CD14-positive monocyte (primary cell): ENCODE data around the gene CYB5R4. TPM values are rescaled to one million over a fixed set of nuclear protein-coding genes. Genes with fewer than 3 reads are reported as not detected.

Experiments used
- DNase-seq, 3 donors: peaks; one replicate each; pipeline ENCODE4 v3.0.0-alpha.2; 2011 to 2022
- H2AFZ ChIP-seq: 2 replicates; pipeline ENCODE4 v1.6.0; 2012; ENCODE audit warnings: mild to moderate bottlenecking, low read depth, low read length, inconsistent platforms; ENCODE audit not compliant: insufficient read depth, poor library complexity, severe bottlenecking
- H3K27ac ChIP-seq, 2 donors: 1 replicate in 1 of 2; 2 replicates in 1 of 2; pipeline ENCODE4 v1.5.1; 2012 to 2013; ENCODE audit warnings: low read length in 2 of 2, control low read depth in 1 of 2, inconsistent platforms in 1 of 2, low read depth in 1 of 2, mild to moderate bottlenecking in 1 of 2
- H3K27me3 ChIP-seq, 2 donors: one replicate each; pipeline versions ENCODE4 v1.6.0 to v1.6.1; 2011 to 2013; ENCODE audit warnings: low read length in 2 of 2; ENCODE audit not compliant: control insufficient read depth in 2 of 2, insufficient read depth in 2 of 2
- H3K36me3 ChIP-seq, 2 donors: replicated peaks in 1 of 2; 1 replicate in 1 of 2; 2 replicates in 1 of 2; pipeline versions ENCODE4 v1.5.1 to v1.6.1; 2012 to 2013; ENCODE audit warnings: low read length in 2 of 2, control low read depth in 1 of 2, inconsistent platforms in 1 of 2, mild to moderate bottlenecking in 1 of 2; ENCODE audit not compliant: insufficient read depth in 2 of 2, control insufficient read depth in 1 of 2
- H3K4me1 ChIP-seq, 2 donors: 1 replicate in 1 of 2; 2 replicates in 1 of 2; pipeline versions ENCODE4 v1.5.1 to v1.6.1; 2012 to 2013; ENCODE audit warnings: low read length in 2 of 2, control low read depth in 1 of 2, inconsistent platforms in 1 of 2, mild to moderate bottlenecking in 1 of 2, moderate library complexity in 1 of 2; ENCODE audit not compliant: insufficient read depth in 2 of 2, control insufficient read depth in 1 of 2
- H3K4me2 ChIP-seq: replicated peaks from 2 replicates; pipeline ENCODE3; 2012; ENCODE audit warnings: low read length, moderate library complexity, mild to moderate bottlenecking; ENCODE audit not compliant: poor library complexity, severe bottlenecking; ENCODE audit errors: extremely low read depth
- H3K4me3 ChIP-seq, 3 experiments: fragments of 200-600 bp in 1 of 3; sonication (generic) in 1 of 3; replicated peaks in 1 of 3; 1 replicate in 2 of 3; 2 replicates in 1 of 3; pipeline ENCODE4 v1.5.1; 2011 to 2013; ENCODE audit warnings: low read length in 3 of 3, mild to moderate bottlenecking in 3 of 3, control low read depth in 2 of 3, low read depth in 2 of 3, inconsistent platforms in 1 of 3, moderate library complexity in 1 of 3
- H3K79me2 ChIP-seq: 2 replicates; pipeline ENCODE4 v1.6.0; 2012; ENCODE audit warnings: mild to moderate bottlenecking, control low read depth, inconsistent platforms, low read length, moderate library complexity; ENCODE audit not compliant: insufficient read depth
- H3K9ac ChIP-seq: 2 replicates; pipeline ENCODE4 v1.6.0; 2017; ENCODE audit warnings: low read length, mild to moderate bottlenecking; ENCODE audit not compliant: insufficient read depth, poor library complexity, severe bottlenecking
- H3K9me3 ChIP-seq, 2 donors: replicated peaks in 1 of 2; 1 replicate in 1 of 2; 2 replicates in 1 of 2; pipeline versions ENCODE4 v1.5.1 to v1.6.1; 2012 to 2013; ENCODE audit warnings: low read length in 2 of 2, control low read depth in 1 of 2; ENCODE audit not compliant: control insufficient read depth in 1 of 2, insufficient read depth in 1 of 2
- H4K20me1 ChIP-seq: 2 replicates; pipeline ENCODE4 v1.6.0; 2012; ENCODE audit warnings: mild to moderate bottlenecking, low read length, control low read depth, moderate library complexity; ENCODE audit not compliant: insufficient read depth
- H3K27ac Mint-ChIP-seq, 7 donors: one replicate each; pipeline ENCODE4 v1.8.0; 2020; ENCODE audit warnings: mild to moderate bottlenecking in 7 of 7, mixed read lengths in 7 of 7, moderate library complexity in 6 of 7, inconsistent platforms in 2 of 7
- H3K27me3 Mint-ChIP-seq, 3 donors: one replicate each; pipeline ENCODE4 v1.8.0; 2021 to 2022; ENCODE audit warnings: low read depth in 3 of 3, mild to moderate bottlenecking in 3 of 3, mixed read lengths in 3 of 3, moderate library complexity in 3 of 3, inconsistent platforms in 1 of 3
- H3K36me3 Mint-ChIP-seq, 2 donors: one replicate each; pipeline ENCODE4 v1.8.0; 2020; ENCODE audit warnings: mixed read lengths in 2 of 2, inconsistent platforms in 1 of 2, mild to moderate bottlenecking in 1 of 2
- H3K4me1 Mint-ChIP-seq: one replicate; pipeline ENCODE4 v1.8.0; 2020; ENCODE audit warnings: mild to moderate bottlenecking, mixed read lengths
- H3K4me3 Mint-ChIP-seq, 2 donors: one replicate each; pipeline ENCODE4 v1.8.0; 2020; ENCODE audit warnings: mild to moderate bottlenecking in 2 of 2, mixed read lengths in 2 of 2, moderate library complexity in 1 of 2
- H3K9me3 Mint-ChIP-seq, 7 donors: one replicate each; pipeline ENCODE4 v1.8.0; 2020 to 2022; ENCODE audit warnings: mixed read lengths in 7 of 7, mild to moderate bottlenecking in 6 of 7, moderate library complexity in 6 of 7, inconsistent platforms in 2 of 7
- WGBS: methylation state at CpG from one replicate; pipeline ENCODE4 v1.1.5; 2013; ENCODE audit warnings: missing lambda C conversion rate; ENCODE audit not compliant: insufficient coverage; 5-methylcytosine and 5-hydroxymethylcytosine counted together
- intact Hi-C, 2 donors: fragments of 100-400 bp; cut with micrococcal nuclease; formaldehyde crosslinking; loops; one replicate each; pipeline versions ENCODE4 v1.15.0 to v1.15.1; 2023
- polyA plus RNA-seq, 3 donors: library from polyadenylated mRNA; depleted of rRNA in 1 of 3; unstranded in 2 of 3; stranded (reverse) in 1 of 3; fragments of 300-500 nt in 2 of 3; fragments of >200 nt in 1 of 3; fragmentation: Illumina TruSeq in 2 of 3; gene quantifications; 1 replicate in 2 of 3; 2 replicates in 1 of 3; pipeline ENCODE4 v1.2.3, GENCODE V29; 2012 to 2021
- TF ChIP-seq, protein P1 (sequence below): fragments of 200-600 bp; IDR thresholded peaks from one replicate; pipeline ENCODE4 v1.8.0; 2022; ENCODE audit warnings: antibody characterized with exemption, mild to moderate bottlenecking

The CYB5R4 gene
- polyA plus RNA-seq, 3 donors = 30.5 to 120 (median 116) TPM

DNA sequence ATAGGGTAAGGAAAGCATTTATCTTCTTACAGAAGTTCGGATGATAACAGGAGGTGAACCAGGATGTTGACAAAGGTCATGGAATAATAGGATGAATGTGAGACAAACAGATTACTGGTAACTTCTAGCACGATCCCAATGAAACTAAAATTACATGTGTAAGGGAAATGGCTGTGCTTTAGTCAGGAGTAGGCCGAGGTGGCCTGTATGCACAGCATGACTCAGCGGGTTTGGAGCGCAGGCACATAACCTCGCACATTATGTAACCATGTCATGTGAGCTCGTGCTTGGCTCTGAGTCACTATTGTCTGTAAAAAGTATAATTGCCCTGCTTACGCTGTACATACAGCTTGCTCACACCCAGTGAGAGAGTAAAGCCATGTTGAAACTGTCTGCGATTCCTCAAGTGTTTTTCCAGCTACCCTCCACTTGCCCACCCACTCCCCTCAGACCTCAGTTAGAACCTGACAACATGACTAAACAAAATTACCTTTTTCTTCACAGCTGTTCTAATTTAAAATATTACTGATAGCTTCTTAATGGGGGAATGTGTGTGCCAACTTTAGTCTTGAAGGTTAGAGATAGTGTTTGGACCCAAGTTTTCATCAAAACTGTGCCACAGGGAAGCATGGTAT lies 8.2 kb downstream of the CYB5R4 start:
- TF ChIP-seq, protein P1, sequence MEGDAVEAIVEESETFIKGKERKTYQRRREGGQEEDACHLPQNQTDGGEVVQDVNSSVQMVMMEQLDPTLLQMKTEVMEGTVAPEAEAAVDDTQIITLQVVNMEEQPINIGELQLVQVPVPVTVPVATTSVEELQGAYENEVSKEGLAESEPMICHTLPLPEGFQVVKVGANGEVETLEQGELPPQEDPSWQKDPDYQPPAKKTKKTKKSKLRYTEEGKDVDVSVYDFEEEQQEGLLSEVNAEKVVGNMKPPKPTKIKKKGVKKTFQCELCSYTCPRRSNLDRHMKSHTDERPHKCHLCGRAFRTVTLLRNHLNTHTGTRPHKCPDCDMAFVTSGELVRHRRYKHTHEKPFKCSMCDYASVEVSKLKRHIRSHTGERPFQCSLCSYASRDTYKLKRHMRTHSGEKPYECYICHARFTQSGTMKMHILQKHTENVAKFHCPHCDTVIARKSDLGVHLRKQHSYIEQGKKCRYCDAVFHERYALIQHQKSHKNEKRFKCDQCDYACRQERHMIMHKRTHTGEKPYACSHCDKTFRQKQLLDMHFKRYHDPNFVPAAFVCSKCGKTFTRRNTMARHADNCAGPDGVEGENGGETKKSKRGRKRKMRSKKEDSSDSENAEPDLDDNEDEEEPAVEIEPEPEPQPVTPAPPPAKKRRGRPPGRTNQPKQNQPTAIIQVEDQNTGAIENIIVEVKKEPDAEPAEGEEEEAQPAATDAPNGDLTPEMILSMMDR = no peak
- Histone ChIP-seq H3K36me3 (peaks cover 39 to 74% of the 10 kb centered on the region in 2 donors), H3K4me3 (no peak overlapping the region), H3K9ac (peak overlapping the region; percentile 23), H3K4me1 (peaks cover 15 to 20% of the 10 kb centered on the region in 2 donors), H4K20me1 (peaks cover 99% of the 10 kb centered on the region), H3K9me3 (no peaks in the 10 kb centered on the region), H3K27me3 (no peaks in the 10 kb centered on the region), H3K27ac (peak overlapping the region; percentile 46 to 91), H3K4me2 (peak overlapping the region; percentile 9), H2AFZ (no peak overlapping the region), H3K79me2 (peaks cover 95% of the 10 kb centered on the region)
- intact Hi-C loops = loop anchor here in 1 of 2 donors (10.0 kb wide), 1 partner anchor 803 kb away; the partner anchor contains the start of genes DOP1A and UBE3D
- Mint-ChIP-seq H3K4me1 (peaks cover 19% of the 10 kb centered on the region), H3K9me3 (no peaks in the 10 kb centered on the region), H3K4me3 (no peak overlapping the region), H3K27ac (peak overlapping the region; percentile 88 to 96 (median 94)), H3K27me3 (no peaks in the 10 kb centered on the region), H3K36me3 (peaks cover 55 to 72% of the 10 kb centered on the region in 2 donors)
- peak; percentile 96 to 99 (median 98) for DNase-seq
- 3% methylated on average over 5 of the region's 9 CpGs for WGBS

DNA sequence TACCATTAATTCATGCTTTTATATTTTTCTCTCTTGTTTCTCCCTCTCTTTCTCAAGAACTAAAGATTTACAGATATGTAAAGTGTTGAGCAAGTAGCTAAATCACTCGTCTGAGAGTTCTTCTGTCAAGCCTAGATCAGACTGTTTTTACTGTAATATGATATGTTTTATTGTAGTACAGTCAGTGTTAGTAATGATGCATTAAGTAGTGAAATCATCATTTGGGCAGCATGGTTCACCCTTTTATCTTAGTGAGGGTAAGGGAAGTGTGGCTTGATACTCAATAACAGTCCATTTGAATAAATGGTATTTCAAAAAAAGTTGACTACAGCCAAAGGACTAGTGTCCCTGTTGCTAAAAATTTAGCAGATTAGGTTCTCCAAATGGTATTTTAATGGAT lies 9.2 kb downstream of the CYB5R4 start:
- H3K9me3 Mint-ChIP-seq = no peaks in the 10 kb centered on the region
- no peaks in the 10 kb centered on the region for H3K9me3 ChIP-seq
- TF ChIP-seq, protein P1 = no peak
- intact Hi-C loops = loop anchor here in 1 of 2 donors (10.0 kb wide), 1 partner anchor 804 kb away; the partner anchor contains the start of genes DOP1A and UBE3D
- WGBS = no CpG with 5 or more reads among the region's 1 CpG
- peaks cover 94% of the 10 kb centered on the region for H3K79me2 ChIP-seq
- peaks cover 59 to 71% of the 10 kb centered on the region in 2 donors for H3K36me3 Mint-ChIP-seq
- H3K27me3 Mint-ChIP-seq = no peaks in the 10 kb centered on the region
- H3K27me3 ChIP-seq = no peaks in the 10 kb centered on the region
- H4K20me1 ChIP-seq = peaks cover 99% of the 10 kb centered on the region
- H3K4me3 ChIP-seq = no peak overlapping the region
- H3K4me3 Mint-ChIP-seq = no peak overlapping the region
- no peak overlapping the region for H3K9ac ChIP-seq
- H2AFZ ChIP-seq = no peak overlapping the region
- H3K27ac Mint-ChIP-seq = peak overlapping the region in 6 of 7 donors; percentile 38 to 95 (median 91)
- peak overlapping the region in 1 of 2 donors; percentile 91 for H3K27ac ChIP-seq
- H3K4me1 Mint-ChIP-seq = peaks cover 22% of the 10 kb centered on the region
- peaks cover 18 to 24% of the 10 kb centered on the region in 2 donors for H3K4me1 ChIP-seq
- no peak overlapping the region for H3K4me2 ChIP-seq
- DNase-seq = no peak
- peaks cover 39 to 74% of the 10 kb centered on the region in 2 donors for H3K36me3 ChIP-seq
